ENCODE results near the gene RIMBP2. TPM values are rescaled to one million over a fixed set of nuclear protein-coding genes. Genes with fewer than 3 reads are reported as not detected.

The RIMBP2 gene
- polyA plus RNA-seq, 1 of the 3 experiments (the other 2 are of a cell fraction) = 0.90 TPM

DNA sequence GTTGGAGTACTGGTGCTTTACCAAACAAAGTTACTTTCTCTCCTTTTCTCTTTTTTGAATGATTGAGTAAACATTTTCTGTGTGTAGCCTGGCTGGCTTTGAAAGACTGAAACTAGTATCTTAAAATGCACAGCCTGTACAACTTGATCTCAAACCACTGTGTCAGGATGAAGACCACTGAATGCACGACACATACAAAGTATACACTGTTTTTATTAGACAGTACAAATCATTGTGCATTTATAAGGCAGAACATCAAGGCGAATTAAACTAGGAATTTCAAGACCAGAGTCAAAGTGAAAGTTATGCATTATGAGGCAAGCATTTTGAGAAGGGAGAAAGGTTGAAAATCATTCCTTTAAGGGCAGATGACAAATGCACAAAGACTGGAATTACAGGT lies 319.4 kb downstream of the RIMBP2 start (continued):
- TF ChIP-seq GATA2 (CRISPR knock-in tag; IDR thresholded peaks at IDR 0.05) (no peak), ELF1 (IDR thresholded peaks at IDR 0.05) (no peak), JUND (IDR thresholded peaks at IDR 0.05) (no peak), CTCF (IDR thresholded peaks at IDR 0.05) (no peak)

DNA sequence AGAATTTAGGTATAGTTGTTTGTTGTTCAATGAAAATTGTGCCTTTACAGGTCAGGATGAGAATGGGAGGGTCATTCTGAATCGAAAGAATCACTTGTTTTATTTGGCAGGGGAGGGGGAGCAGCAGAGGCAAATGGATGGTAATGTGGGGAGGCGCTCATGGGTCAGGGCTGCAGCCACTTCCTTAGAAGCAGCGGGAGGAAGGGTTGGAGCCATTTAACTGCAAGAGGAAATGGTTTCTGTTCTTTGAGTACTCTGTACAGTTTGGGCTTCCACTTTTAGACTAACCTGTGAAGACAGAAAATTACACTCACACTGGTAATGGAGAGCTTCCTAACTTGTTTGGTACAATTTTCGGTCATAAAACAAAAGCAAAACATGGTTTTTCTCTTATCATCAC lies 321.2 kb downstream of the RIMBP2 start:
- Histone ChIP-seq H3K9me2 (no peaks in the 10 kb centered on the region), H3F3A (replicated peaks; ENCODE audit: insufficient read depth) (no peaks in the 10 kb centered on the region), H3K27ac (ENCODE audit: low read depth in 2 of 2, low read length in 1 of 2) (no peak overlapping the region), H3K36me3 (replicated peaks in 1 of 2; ENCODE audit: control insufficient read depth in 1 of 2, insufficient read depth in 2 of 2, low read length in 1 of 2) (no peaks in the 10 kb centered on the region), H3K4me1 (ENCODE audit: control insufficient read depth in 1 of 2, insufficient read depth in 2 of 2, low read depth in 1 of 2, low read length in 1 of 2) (peaks cover 0 to 18% of the 10 kb centered on the region in 2 experiments; a peak in 2 of 4 replicates), H3K9me3 (no peaks in the 10 kb centered on the region; the same call in 1 of the 2 replicates), H3K27me3 (ENCODE audit: insufficient read depth) (no peaks in the 10 kb centered on the region), H2AFZ (ENCODE audit: low read depth) (no peak overlapping the region), H3K79me2 (ENCODE audit: insufficient read depth) (no peaks in the 10 kb centered on the region), H3K9ac (no peak overlapping the region), H3K4me3 (ENCODE audit: low read depth in 2 of 2, low read length in 1 of 2) (no peak overlapping the region), H3K4me2 (no peak overlapping the region), H4K20me1 (ENCODE audit: insufficient read depth) (no peaks in the 10 kb centered on the region)
- ChIA-PET POLR2A (no interaction called here), CTCF (interaction anchor here (1.0 to 1.8 kb wide), 3 partner anchors 60 to 369 kb away, joined by 3 to 4 read pairs (median 3); no protein-coding TSS in a partner anchor)
- TF ChIP-seq EZH2phosphoT487 (IDR thresholded peaks at IDR 0.05; ENCODE audit: borderline replicate concordance, low read depth) (no peak), JUND (IDR thresholded peaks at IDR 0.05) (no peak), ELF1 (IDR thresholded peaks at IDR 0.05) (no peak), REST (IDR thresholded peaks at IDR 0.05; ENCODE audit: low read depth, low read length) (no peak), TCF12 (IDR thresholded peaks at IDR 0.05) (no peak), POLR2AphosphoS5 (IDR thresholded peaks at IDR 0.05; ENCODE audit: low read depth, low read length) (no peak), FOXM1 (IDR thresholded peaks at IDR 0.05; ENCODE audit: low read depth) (no peak), TEAD4 (IDR thresholded peaks at IDR 0.05; ENCODE audit: borderline replicate concordance, insufficient read depth) (no peak), RAD21 (IDR thresholded peaks at IDR 0.05; ENCODE audit: low read length) (no peak), RXRA (IDR thresholded peaks at IDR 0.05; ENCODE audit: borderline replicate concordance, low read depth) (no peak), CHD2 (IDR thresholded peaks at IDR 0.05; ENCODE audit: low read length, partially characterized antibody) (no peak), NRF1 (IDR thresholded peaks at IDR 0.05; ENCODE audit: low read depth, low read length) (no peak), PBX3 (IDR thresholded peaks at IDR 0.05) (no peak), SIN3A (IDR thresholded peaks at IDR 0.05; ENCODE audit: borderline replicate concordance, low read depth, low read length) (no peak), MXI1 (IDR thresholded peaks at IDR 0.05; ENCODE audit: low read depth, low read length) (no peak), GABPA (IDR thresholded peaks at IDR 0.05; ENCODE audit: low read depth) (no peak)
- 31% methylated on average over 4 of the region's 4 CpGs for WGBS (ENCODE audit: low lambda C conversion rate)
- no peak for DNase-seq

Data from SK-N-SH (cell line).